Measurements from ENCODE around the gene GART. TPM values are rescaled to one million over a fixed set of nuclear protein-coding genes. Genes with fewer than 3 reads are reported as not detected.
A peak's percentile ranks its signal among the peaks of the same experiment; 100 is the strongest.

GART gene
- total and polyA plus RNA-seq, 2 donors (not counting 3 experiments of a cell fraction or from before 2014, with no cell fraction given), result 12.0 to 112 TPM

- no peaks in the 10 kb centered on the region for H3K36me3 ChIP-seq (ENCODE audit: control insufficient read depth in 2 of 2, extremely low read depth in 1 of 2, insufficient read depth in 2 of 2, low read length in 2 of 2)
- peaks cover 3% of the 10 kb centered on the region in 2 experiments for H3K27me3 ChIP-seq (ENCODE audit: control insufficient read depth in 2 of 2, insufficient read depth in 2 of 2, low read length in 2 of 2)
- peaks cover 6% of the 10 kb centered on the region for H3K79me2 ChIP-seq (ENCODE audit: control insufficient read depth, insufficient read depth, low read length)
- FAIRE-seq (peak; percentile 96), DNase-seq (ENCODE audit: low read depth, low spot score) (peak; percentile 98)
- POLR2A ChIA-PET, result interaction anchor here (0.6 to 1.9 kb wide), 8 partner anchors 10 to 275 kb away, joined by 3 to 22 read pairs (median 3); partner anchors contain the start of genes DNAJC28, DONSON, GART and IL10RB
- H2AFZ ChIP-seq (ENCODE audit: low read depth, low read length), result peak within 1 kb of the TSS; percentile 95
- dilution Hi-C loops (cut with MboI; ENCODE audit: extremely low pct_ligation_motif_present, low sequenced_read_pairs), result no loop called here
- H3K4me1 ChIP-seq (ENCODE audit: control insufficient read depth, extremely low read depth, insufficient read depth, low read length), result peaks cover 4% of the 10 kb centered on the region
- no peaks in the 10 kb centered on the region for H3K9me3 ChIP-seq (replicated peaks; ENCODE audit: control insufficient read depth, insufficient read depth, low read length)
- no peaks in the 10 kb centered on the region for H4K20me1 ChIP-seq (replicated peaks; ENCODE audit: control insufficient read depth, extremely low read depth, insufficient read depth, low read length)
- peak within 1 kb of the TSS; percentile 83 to 95 (median 91) for H3K4me3 ChIP-seq (replicated peaks in 1 of 3; ENCODE audit: insufficient read depth in 1 of 3, low read depth in 1 of 3, low read length in 3 of 3)
- peak within 1 kb of the TSS; percentile 72 for H3K27ac ChIP-seq (ENCODE audit: insufficient read depth, low read depth, low read length)
- no TSS peak for BruUV-seq (replicated peaks)
- H3K9ac ChIP-seq (replicated peaks; ENCODE audit: extremely low read depth, insufficient read depth, low read length), result peak within 1 kb of the TSS; percentile 95
- CTCF ChIA-PET, result interaction anchor here (0.6 to 2.3 kb wide), 19 partner anchors 10 to 283 kb away, joined by 3 to 24 read pairs (median 4); partner anchors contain the start of genes DNAJC28 and IFNAR1
- peak; percentile 94 for TF ChIP-seq POLR2AphosphoS5 (IDR thresholded peaks at IDR 0.05; ENCODE audit: insufficient read depth, low read depth, low read length)
- no peak for TF ChIP-seq GATA2 (IDR thresholded peaks at IDR 0.05; ENCODE audit: insufficient read depth, insufficient read length, low read depth, low read length)
- TF ChIP-seq, protein P1, sequence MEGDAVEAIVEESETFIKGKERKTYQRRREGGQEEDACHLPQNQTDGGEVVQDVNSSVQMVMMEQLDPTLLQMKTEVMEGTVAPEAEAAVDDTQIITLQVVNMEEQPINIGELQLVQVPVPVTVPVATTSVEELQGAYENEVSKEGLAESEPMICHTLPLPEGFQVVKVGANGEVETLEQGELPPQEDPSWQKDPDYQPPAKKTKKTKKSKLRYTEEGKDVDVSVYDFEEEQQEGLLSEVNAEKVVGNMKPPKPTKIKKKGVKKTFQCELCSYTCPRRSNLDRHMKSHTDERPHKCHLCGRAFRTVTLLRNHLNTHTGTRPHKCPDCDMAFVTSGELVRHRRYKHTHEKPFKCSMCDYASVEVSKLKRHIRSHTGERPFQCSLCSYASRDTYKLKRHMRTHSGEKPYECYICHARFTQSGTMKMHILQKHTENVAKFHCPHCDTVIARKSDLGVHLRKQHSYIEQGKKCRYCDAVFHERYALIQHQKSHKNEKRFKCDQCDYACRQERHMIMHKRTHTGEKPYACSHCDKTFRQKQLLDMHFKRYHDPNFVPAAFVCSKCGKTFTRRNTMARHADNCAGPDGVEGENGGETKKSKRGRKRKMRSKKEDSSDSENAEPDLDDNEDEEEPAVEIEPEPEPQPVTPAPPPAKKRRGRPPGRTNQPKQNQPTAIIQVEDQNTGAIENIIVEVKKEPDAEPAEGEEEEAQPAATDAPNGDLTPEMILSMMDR (IDR thresholded peaks at IDR 0.05; ENCODE audit: extremely low read depth in 1 of 2, insufficient read depth in 1 of 2, low read depth in 1 of 2, low read length in 2 of 2), result peak; percentile 27 to 59
- peak; percentile 94 for TF ChIP-seq POLR2A (IDR thresholded peaks at IDR 0.05; ENCODE audit: low read depth, low read length)
- peak within 1 kb of the TSS; percentile 90 for H3K4me2 ChIP-seq (ENCODE audit: insufficient read depth, low read length)
- no peaks in the 10 kb centered on the region for H3K9me1 ChIP-seq (replicated peaks; ENCODE audit: control insufficient read depth, extremely low read depth, insufficient read depth, low read length)
- intact Hi-C loops (cut with micrococcal nuclease), result loop anchor here (1.0 to 2.0 kb wide), 2 partner anchors 11 to 63 kb away; partner anchors contain the start of genes DNAJC28, GART and SON
These were observed 62.0 kb downstream of the GART start, which contains the start of gene TMEM50B for GRCh38 chr21:33479679-33480480. Gene TMEM50B, minus strand, starts transcription at chr21:33479974. Its CDS starts 11,089 bp downstream, at chr21:33468885.

Data from endothelial cell of umbilical vein (primary cell).